ENCODE measurements around the gene RAPGEF3. TPM values are rescaled to one million over a fixed set of nuclear protein-coding genes. Genes with fewer than 3 reads are reported as not detected.
A peak's percentile ranks its signal among the peaks of the same experiment; 100 is the strongest.

Gene RAPGEF3
- total and polyA plus RNA-seq, 9 of the 15 experiments (the other 6 are each of a cell fraction or from before 2014, with no cell fraction given) = 0.03 to 0.78 (median 0.37) TPM; not detected in 1

DNA sequence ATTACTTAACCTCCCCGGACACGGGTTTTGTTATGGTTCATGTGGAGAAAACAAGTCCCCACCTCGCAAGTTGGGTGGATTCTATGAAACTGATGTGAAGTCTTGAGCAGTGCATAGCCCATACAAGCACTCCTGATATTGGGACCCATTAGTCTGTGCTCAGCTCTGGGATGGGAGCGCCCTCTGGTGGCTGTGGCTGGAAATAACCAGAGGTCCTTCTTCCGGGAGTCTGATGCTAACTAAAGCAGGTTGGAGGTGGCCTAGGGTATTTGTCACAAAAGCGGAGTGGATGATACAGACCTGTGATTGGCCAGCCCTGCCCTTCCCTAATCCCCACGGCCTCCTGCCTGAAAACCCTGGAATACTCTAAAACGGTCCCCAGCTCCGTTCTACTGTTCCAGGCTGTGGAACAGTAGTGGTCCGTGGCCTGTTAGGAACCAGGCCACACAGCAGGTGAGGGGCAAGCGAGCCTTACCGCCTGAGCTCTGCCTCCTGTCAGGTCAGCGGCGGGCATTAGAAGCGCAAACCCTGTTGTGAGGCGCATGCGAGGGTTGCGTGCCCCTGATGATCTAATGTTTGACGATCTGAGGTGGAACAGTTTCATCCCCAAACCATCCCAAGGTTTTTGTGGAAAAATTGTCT lies 20.7 kb upstream of the RAPGEF3 start (continued):
- TF ChIP-seq, protein P1, sequence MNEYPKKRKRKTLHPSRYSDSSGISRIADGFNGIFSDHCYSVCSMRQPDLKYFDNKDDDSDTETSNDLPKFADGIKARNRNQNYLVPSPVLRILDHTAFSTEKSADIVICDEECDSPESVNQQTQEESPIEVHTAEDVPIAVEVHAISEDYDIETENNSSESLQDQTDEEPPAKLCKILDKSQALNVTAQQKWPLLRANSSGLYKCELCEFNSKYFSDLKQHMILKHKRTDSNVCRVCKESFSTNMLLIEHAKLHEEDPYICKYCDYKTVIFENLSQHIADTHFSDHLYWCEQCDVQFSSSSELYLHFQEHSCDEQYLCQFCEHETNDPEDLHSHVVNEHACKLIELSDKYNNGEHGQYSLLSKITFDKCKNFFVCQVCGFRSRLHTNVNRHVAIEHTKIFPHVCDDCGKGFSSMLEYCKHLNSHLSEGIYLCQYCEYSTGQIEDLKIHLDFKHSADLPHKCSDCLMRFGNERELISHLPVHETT (CRISPR knock-in tag; conservative IDR thresholded peaks at IDR 0.05 in 1 of 2, IDR thresholded peaks at IDR 0.05 in 1 of 2) = 0 out of 4 replicates have a peak, but pooled peaks of 1 of the 2 experiments have one; percentile 39
- TF ChIP-seq POLR3G (IDR thresholded peaks at IDR 0.05; ENCODE audit: extremely low read depth, insufficient read length, insufficient replicate concordance) (no peak), ZNF668 (CRISPR knock-in tag; IDR thresholded peaks at IDR 0.05) (no peak), TEAD1 (CRISPR knock-in tag; IDR thresholded peaks at IDR 0.05) (no peak), YBX1 (IDR thresholded peaks at IDR 0.05) (no peak), RBM39 (optimal IDR thresholded peaks at IDR 0.05; ENCODE audit: low read depth, low read length) (no peak), RBFOX2 (IDR thresholded peaks at IDR 0.05; ENCODE audit: low read depth, low read length) (peak; percentile 51; the same call in 1 of the 2 replicates), SRF (CRISPR knock-in tag; IDR thresholded peaks at IDR 0.05) (no peak), RCOR1 (IDR thresholded peaks at IDR 0.05; ENCODE audit: borderline replicate concordance in 1 of 2, low read depth in 2 of 2, low read length in 2 of 2) (peak in 1 of 2 experiments; percentile 75; a peak in 2 of 4 replicates), SNRNP70 (optimal IDR thresholded peaks at IDR 0.05; ENCODE audit: low read depth, low read length) (no peak), DEAF1 (CRISPR knock-in tag; IDR thresholded peaks at IDR 0.05) (peak; percentile 85), PTRF (tag; IDR thresholded peaks at IDR 0.05) (no peak), ZKSCAN1 (IDR thresholded peaks at IDR 0.05; ENCODE audit: low read depth, low read length) (peak; percentile 77; the same call in 1 of the 2 replicates), SP1 (CRISPR knock-in tag; IDR thresholded peaks at IDR 0.05) (peak; percentile 64; the same call in 1 of the 2 replicates), PML (IDR thresholded peaks at IDR 0.05; ENCODE audit: low read length) (no peak)
- TF ChIP-seq, protein P2, sequence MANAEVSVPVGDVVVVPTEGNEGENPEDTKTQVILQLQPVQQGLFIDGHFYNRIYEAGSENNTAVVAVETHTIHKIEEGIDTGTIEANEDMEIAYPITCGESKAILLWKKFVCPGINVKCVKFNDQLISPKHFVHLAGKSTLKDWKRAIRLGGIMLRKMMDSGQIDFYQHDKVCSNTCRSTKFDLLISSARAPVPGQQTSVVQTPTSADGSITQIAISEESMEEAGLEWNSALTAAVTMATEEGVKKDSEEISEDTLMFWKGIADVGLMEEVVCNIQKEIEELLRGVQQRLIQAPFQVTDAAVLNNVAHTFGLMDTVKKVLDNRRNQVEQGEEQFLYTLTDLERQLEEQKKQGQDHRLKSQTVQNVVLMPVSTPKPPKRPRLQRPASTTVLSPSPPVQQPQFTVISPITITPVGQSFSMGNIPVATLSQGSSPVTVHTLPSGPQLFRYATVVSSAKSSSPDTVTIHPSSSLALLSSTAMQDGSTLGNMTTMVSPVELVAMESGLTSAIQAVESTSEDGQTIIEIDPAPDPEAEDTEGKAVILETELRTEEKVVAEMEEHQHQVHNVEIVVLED (CRISPR knock-in tag; IDR thresholded peaks at IDR 0.05) = no peak
- TF ChIP-seq, protein P3, sequence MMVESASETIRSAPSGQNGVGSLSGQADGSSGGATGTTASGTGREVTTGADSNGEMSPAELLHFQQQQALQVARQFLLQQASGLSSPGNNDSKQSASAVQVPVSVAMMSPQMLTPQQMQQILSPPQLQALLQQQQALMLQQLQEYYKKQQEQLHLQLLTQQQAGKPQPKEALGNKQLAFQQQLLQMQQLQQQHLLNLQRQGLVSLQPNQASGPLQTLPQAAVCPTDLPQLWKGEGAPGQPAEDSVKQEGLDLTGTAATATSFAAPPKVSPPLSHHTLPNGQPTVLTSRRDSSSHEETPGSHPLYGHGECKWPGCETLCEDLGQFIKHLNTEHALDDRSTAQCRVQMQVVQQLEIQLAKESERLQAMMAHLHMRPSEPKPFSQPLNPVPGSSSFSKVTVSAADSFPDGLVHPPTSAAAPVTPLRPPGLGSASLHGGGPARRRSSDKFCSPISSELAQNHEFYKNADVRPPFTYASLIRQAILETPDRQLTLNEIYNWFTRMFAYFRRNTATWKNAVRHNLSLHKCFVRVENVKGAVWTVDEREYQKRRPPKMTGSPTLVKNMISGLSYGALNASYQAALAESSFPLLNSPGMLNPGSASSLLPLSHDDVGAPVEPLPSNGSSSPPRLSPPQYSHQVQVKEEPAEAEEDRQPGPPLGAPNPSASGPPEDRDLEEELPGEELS (CRISPR knock-in tag; IDR thresholded peaks at IDR 0.05; ENCODE audit: borderline replicate concordance) = 0 out of 2 replicates have a peak, but pooled peaks have one; percentile 34
